Rectal smooth muscle tissue (tissue), 1 donor: ENCODE measurements around the gene BTBD9.

Experiments used
- H3K27ac ChIP-seq: one replicate; pipeline ENCODE4 v1.7.0; 2013; ENCODE audit warnings: low read depth, low read length, inconsistent platforms
- H3K27me3 ChIP-seq: one replicate; pipeline ENCODE4 v1.7.0; 2013; ENCODE audit warnings: low read length; ENCODE audit not compliant: control insufficient read depth, insufficient read depth
- H3K36me3 ChIP-seq: one replicate; pipeline ENCODE4 v1.7.0; 2013; ENCODE audit warnings: low read length; ENCODE audit not compliant: control insufficient read depth, insufficient read depth
- H3K4me1 ChIP-seq: one replicate; pipeline ENCODE4 v1.7.0; 2013; ENCODE audit warnings: low read length; ENCODE audit not compliant: control insufficient read depth, insufficient read depth
- H3K4me3 ChIP-seq: one replicate; pipeline ENCODE4 v1.7.0; 2013; ENCODE audit warnings: low read length
- H3K9ac ChIP-seq: one replicate; pipeline ENCODE4 v1.7.0; 2013; ENCODE audit warnings: low read length

Gene BTBD9

GRCh38 chr6:38282911-38283310 is 356.8 kb downstream of the BTBD9 start:
- Histone ChIP-seq H3K27ac (no peak overlapping the region), H3K4me1 (no peaks in the 10 kb centered on the region), H3K4me3 (no peak overlapping the region), H3K36me3 (no peaks in the 10 kb centered on the region), H3K9ac (no peak overlapping the region), H3K27me3 (no peaks in the 10 kb centered on the region)

DNA sequence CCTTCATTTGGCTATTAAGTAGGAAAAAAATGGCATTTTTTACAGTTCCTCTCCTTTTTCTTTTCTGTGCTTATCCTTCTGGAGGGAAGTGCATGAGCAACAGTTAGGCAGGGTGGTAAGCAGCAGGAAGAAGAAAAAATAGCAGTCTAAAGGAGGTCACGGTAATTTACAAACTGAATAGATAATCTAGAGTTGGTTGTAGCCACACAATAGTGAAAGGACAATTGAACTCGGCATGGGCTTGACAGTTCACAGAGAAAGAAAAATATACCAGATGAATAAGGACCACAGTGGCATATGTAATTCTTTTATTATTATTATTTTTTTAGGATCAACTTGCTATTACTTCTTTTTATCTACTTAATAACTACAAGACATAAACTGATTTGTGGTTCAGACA is 358.6 kb downstream of the BTBD9 start:
- H3K27me3 ChIP-seq: no peaks in the 10 kb centered on the region
- no peaks in the 10 kb centered on the region for H3K36me3 ChIP-seq
- H3K9ac ChIP-seq: no peak overlapping the region
- no peak overlapping the region for H3K27ac ChIP-seq
- H3K4me3 ChIP-seq: no peak overlapping the region
- no peaks in the 10 kb centered on the region for H3K4me1 ChIP-seq

GRCh38 chr6:38279963-38280588 is 359.7 kb downstream of the BTBD9 start:
- H3K9ac ChIP-seq: no peak overlapping the region
- H3K27me3 ChIP-seq: no peaks in the 10 kb centered on the region
- H3K4me1 ChIP-seq: no peaks in the 10 kb centered on the region
- no peak overlapping the region for H3K27ac ChIP-seq
- no peaks in the 10 kb centered on the region for H3K36me3 ChIP-seq
- no peak overlapping the region for H3K4me3 ChIP-seq

DNA sequence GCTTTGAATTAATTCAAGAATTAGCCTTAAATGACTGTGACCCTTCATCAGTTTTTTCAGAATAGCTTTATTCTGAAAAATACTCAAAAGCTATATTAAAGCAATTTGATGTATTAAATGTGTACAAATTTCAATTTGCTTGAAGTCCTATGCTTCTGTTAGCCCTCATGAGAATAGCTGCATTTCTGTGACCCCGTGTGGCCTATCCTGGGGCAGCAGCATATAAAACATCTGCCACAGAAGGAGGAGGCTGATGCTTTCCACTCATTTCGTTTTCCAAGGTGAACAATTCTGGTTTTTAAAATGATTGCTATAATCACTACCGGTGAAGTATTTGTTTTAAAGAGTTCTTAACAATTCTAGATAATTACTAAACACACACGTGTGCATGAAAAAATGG is 360.3 kb downstream of the BTBD9 start:
- no peak overlapping the region for H3K9ac ChIP-seq

GRCh38 chr6:38273325-38273724 is 366.4 kb downstream of the BTBD9 start:
- Histone ChIP-seq H3K4me3 (no peak overlapping the region), H3K4me1 (no peaks in the 10 kb centered on the region), H3K27me3 (no peaks in the 10 kb centered on the region), H3K36me3 (no peaks in the 10 kb centered on the region), H3K27ac (no peak overlapping the region), H3K9ac (no peak overlapping the region)

More for the DNA sequence above, 360.3 kb downstream of the BTBD9 start:
- no peaks in the 10 kb centered on the region for H3K27me3 ChIP-seq
- H3K27ac ChIP-seq: no peak overlapping the region
- no peaks in the 10 kb centered on the region for H3K36me3 ChIP-seq
- H3K4me3 ChIP-seq: no peak overlapping the region
- H3K4me1 ChIP-seq: no peaks in the 10 kb centered on the region

- Histone ChIP-seq H3K4me3 (no peak overlapping the region), H3K4me1 (no peaks in the 10 kb centered on the region), H3K9ac (no peak overlapping the region), H3K27ac (no peak overlapping the region), H3K36me3 (no peaks in the 10 kb centered on the region), H3K27me3 (no peaks in the 10 kb centered on the region)
These were observed 367.5 kb downstream of the BTBD9 start for GRCh38 chr6:38272222-38272621.

DNA sequence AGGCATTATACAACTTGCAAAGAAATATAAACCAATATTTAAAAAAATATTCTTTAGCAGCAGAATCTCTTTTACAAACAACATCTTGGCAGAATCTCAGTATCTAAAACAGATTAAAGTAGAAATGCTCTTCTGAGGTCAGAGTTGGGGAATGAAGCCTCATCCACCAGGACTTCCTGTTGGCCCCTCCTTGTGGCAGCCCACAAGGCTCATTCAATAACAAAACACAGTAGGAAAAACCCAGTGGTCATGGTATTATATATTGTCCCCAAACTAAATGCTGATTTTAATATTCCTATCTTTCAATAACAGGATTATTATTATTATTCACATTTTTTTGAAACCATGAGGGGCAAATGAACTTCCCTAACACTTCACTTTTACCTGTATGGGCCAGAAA is 368.6 kb downstream of the BTBD9 start:
- H3K9ac ChIP-seq: no peak overlapping the region
- no peak overlapping the region for H3K27ac ChIP-seq
- H3K36me3 ChIP-seq: no peaks in the 10 kb centered on the region
- H3K4me1 ChIP-seq: no peaks in the 10 kb centered on the region
- H3K4me3 ChIP-seq: no peak overlapping the region
- H3K27me3 ChIP-seq: no peaks in the 10 kb centered on the region

GRCh38 chr6:38270367-38270766 is 369.4 kb downstream of the BTBD9 start:
- Histone ChIP-seq H3K4me1 (no peaks in the 10 kb centered on the region), H3K27me3 (no peaks in the 10 kb centered on the region), H3K27ac (no peak overlapping the region), H3K9ac (no peak overlapping the region), H3K4me3 (no peak overlapping the region), H3K36me3 (no peaks in the 10 kb centered on the region)

DNA sequence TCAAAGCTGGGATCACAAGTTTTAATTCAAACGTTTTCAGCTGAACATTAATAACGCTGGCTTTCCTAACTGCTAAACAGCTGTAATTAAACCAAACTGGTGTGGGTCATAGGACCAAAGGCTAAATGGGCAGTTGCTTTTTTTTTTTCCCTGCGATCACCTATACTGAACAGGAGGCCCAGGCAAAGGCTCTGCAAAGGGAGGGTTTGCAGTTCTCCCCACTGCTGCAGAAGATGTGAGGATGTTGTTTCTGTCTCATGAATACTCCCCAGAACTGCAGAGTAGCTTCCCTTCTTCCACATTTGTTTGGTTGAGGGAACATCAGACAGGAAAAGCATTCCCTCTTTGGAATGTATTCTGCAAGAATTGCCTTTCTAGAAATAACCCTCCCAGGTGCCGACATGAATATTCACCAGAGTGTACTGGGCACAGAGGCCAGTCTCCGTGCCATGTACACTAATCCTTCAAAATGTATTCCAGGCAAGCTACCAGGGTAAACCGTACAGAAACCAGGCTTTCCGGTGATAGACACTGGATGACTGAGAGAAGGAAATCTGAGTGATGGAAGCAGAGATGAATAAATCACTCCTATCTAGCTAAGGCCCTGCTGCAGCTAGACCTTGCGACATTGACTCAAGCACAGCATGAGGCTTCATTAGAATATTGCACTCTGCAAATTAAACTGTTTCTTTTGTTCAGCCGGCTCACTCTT is 370.1 kb downstream of the BTBD9 start:
- Histone ChIP-seq H3K36me3 (no peaks in the 10 kb centered on the region), H3K27ac (no peak overlapping the region), H3K4me1 (no peaks in the 10 kb centered on the region), H3K9ac (no peak overlapping the region), H3K27me3 (no peaks in the 10 kb centered on the region), H3K4me3 (no peak overlapping the region)

- Histone ChIP-seq H3K4me3 (no peak overlapping the region), H3K36me3 (no peaks in the 10 kb centered on the region), H3K27me3 (no peaks in the 10 kb centered on the region), H3K27ac (no peak overlapping the region), H3K9ac (no peak overlapping the region), H3K4me1 (no peaks in the 10 kb centered on the region)
These were observed 371.4 kb downstream of the BTBD9 start for GRCh38 chr6:38268342-38268741.

DNA sequence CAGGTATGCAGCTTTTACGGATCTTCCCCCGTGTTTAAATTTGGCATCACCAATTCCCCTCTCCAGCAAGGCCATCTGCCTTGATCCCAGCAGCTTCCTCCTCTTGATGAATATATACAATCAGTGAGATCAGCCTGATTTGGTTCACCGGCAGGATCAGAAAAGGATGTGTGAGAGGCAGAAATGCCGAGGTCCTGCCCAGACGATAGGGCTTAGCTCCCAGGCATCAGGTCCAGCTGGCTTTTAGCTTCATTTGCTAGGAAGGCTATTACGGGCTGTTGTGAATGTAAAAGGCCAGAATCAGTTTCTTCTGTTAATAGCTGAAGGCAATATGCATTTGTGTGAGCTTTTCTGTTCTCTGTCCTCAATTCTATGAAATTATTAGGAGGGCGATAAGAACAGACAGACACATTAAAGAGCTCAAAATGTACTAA is 372.8 kb downstream of the BTBD9 start:
- Histone ChIP-seq H3K4me1 (peaks cover 7% of the 10 kb centered on the region), H3K27ac (no peak overlapping the region), H3K27me3 (no peaks in the 10 kb centered on the region), H3K4me3 (no peak overlapping the region), H3K9ac (no peak overlapping the region), H3K36me3 (no peaks in the 10 kb centered on the region)

GRCh38 chr6:38264605-38265004 is 375.1 kb downstream of the BTBD9 start:
- no peaks in the 10 kb centered on the region for H3K27me3 ChIP-seq
- H3K27ac ChIP-seq: no peak overlapping the region
- H3K4me3 ChIP-seq: no peak overlapping the region
- H3K9ac ChIP-seq: no peak overlapping the region
- no peaks in the 10 kb centered on the region for H3K36me3 ChIP-seq
- H3K4me1 ChIP-seq: peaks cover 13% of the 10 kb centered on the region

GRCh38 chr6:38262609-38263008 is 377.1 kb downstream of the BTBD9 start:
- Histone ChIP-seq H3K27me3 (no peaks in the 10 kb centered on the region), H3K4me3 (no peak overlapping the region), H3K36me3 (no peaks in the 10 kb centered on the region), H3K4me1 (peaks cover 13% of the 10 kb centered on the region), H3K9ac (no peak overlapping the region), H3K27ac (peak overlapping the region; percentile 22)
